Thoracic aorta (tissue), 2 donors: ENCODE results near the gene SOX5. TPM values are rescaled to one million over a fixed set of nuclear protein-coding genes. Genes with fewer than 3 reads are reported as not detected.

Source experiments
- ATAC-seq: fragments of 150-250 bp; one replicate; pipeline ENCODE4 v1.8.0; 2017; ENCODE audit warnings: low read depth; ENCODE audit not compliant: insufficient number of reproducible peaks, low FRiP score
- DNase-seq: peaks from one replicate; pipeline ENCODE4 v3.0.0-alpha.2; 2020; ENCODE audit warnings: low spot score
- H3K27ac ChIP-seq, 2 donors: fragments of 200-600 bp; sonication (generic); 1 replicate in 1 of 2; 2 replicates in 1 of 2; pipeline ENCODE4 v1.5.1; 2016; ENCODE audit warnings: mild to moderate bottlenecking in 2 of 2, moderate library complexity in 2 of 2
- H3K27me3 ChIP-seq: fragments of 200-600 bp; sonication (generic); replicated peaks from 2 replicates; pipeline ENCODE4 v1.6.0; 2016; ENCODE audit warnings: mild to moderate bottlenecking; ENCODE audit not compliant: insufficient read depth
- H3K36me3 ChIP-seq: fragments of 200-600 bp; sonication (generic); one replicate; pipeline ENCODE4 v1.5.1; 2016
- H3K4me1 ChIP-seq, 2 donors: fragments of 200-600 bp; sonication (generic); 1 replicate in 1 of 2; 2 replicates in 1 of 2; pipeline versions ENCODE4 v1.5.1 to v1.6.0; 2016; ENCODE audit warnings: low read depth in 2 of 2, mild to moderate bottlenecking in 1 of 2; ENCODE audit not compliant: control insufficient read depth in 1 of 2
- H3K4me3 ChIP-seq: fragments of 200-600 bp; sonication (generic); 2 replicates; pipeline ENCODE4 v1.5.1; 2016; ENCODE audit warnings: mild to moderate bottlenecking
- H3K9me3 ChIP-seq: fragments of 200-600 bp; sonication (generic); 2 replicates; pipeline ENCODE4 v1.5.1; 2016
- total RNA-seq, 2 donors: library from RNA; depleted of rRNA; stranded (reverse); fragments of >200 nt; gene quantifications; one replicate each; pipeline versions ENCODE4 v1.1.0 to v1.2.3, GENCODE V29; 2016
- TF ChIP-seq, protein P1 (sequence below): fragments of 200-600 bp; sonication (generic); IDR thresholded peaks from one replicate; pipeline ENCODE4 v1.5.1; 2019; ENCODE audit warnings: antibody characterized with exemption

Gene SOX5
- total RNA-seq, 2 donors from 2014 or later, result 36.8 to 37.0 TPM

DNA sequence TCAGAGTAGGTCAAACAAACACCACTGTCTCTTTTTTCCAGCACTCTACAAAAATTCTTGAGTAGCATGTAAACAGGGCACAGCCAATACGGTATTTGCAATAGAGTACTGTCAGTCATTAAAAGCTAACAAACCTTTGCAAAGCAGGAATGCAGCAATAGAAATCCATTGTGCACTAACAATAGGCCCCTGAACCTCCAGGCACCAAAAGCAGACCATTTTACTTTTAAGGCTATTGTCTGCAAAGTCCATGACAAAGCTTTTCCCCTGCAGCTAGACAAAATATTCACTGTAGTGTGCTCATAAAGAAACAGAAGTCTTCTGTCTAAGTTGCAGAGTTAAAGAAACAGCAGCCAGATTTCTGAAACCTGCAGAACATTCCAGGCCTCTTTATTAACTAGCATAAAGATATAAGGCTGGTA is 191.9 kb downstream of the SOX5 start:
- ATAC-seq (no peak), DNase-seq (no peak)
- Histone ChIP-seq H3K4me3 (no peak overlapping the region), H3K9me3 (no peaks in the 10 kb centered on the region), H3K4me1 (peaks cover 5 to 8% of the 10 kb centered on the region in 2 donors), H3K36me3 (no peaks in the 10 kb centered on the region), H3K27me3 (no peaks in the 10 kb centered on the region), H3K27ac (no peak overlapping the region)
- TF ChIP-seq, protein P1, sequence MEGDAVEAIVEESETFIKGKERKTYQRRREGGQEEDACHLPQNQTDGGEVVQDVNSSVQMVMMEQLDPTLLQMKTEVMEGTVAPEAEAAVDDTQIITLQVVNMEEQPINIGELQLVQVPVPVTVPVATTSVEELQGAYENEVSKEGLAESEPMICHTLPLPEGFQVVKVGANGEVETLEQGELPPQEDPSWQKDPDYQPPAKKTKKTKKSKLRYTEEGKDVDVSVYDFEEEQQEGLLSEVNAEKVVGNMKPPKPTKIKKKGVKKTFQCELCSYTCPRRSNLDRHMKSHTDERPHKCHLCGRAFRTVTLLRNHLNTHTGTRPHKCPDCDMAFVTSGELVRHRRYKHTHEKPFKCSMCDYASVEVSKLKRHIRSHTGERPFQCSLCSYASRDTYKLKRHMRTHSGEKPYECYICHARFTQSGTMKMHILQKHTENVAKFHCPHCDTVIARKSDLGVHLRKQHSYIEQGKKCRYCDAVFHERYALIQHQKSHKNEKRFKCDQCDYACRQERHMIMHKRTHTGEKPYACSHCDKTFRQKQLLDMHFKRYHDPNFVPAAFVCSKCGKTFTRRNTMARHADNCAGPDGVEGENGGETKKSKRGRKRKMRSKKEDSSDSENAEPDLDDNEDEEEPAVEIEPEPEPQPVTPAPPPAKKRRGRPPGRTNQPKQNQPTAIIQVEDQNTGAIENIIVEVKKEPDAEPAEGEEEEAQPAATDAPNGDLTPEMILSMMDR, result no peak

- TF ChIP-seq, protein P1, result no peak
- H3K9me3 ChIP-seq, result no peaks in the 10 kb centered on the region
- H3K27me3 ChIP-seq, result no peaks in the 10 kb centered on the region
- H3K4me1 ChIP-seq, result peaks cover 4 to 5% of the 10 kb centered on the region in 2 donors
- ATAC-seq (no peak), DNase-seq (no peak)
- no peak overlapping the region for H3K27ac ChIP-seq
- no peak overlapping the region for H3K4me3 ChIP-seq
- no peaks in the 10 kb centered on the region for H3K36me3 ChIP-seq
These were observed 193.1 kb downstream of the SOX5 start for GRCh38 chr12:23756416-23756815.

- no peaks in the 10 kb centered on the region for H3K9me3 ChIP-seq
- H3K4me1 ChIP-seq, result peaks cover 0 to 3% of the 10 kb centered on the region in 2 donors
- no peak overlapping the region for H3K27ac ChIP-seq
- no peaks in the 10 kb centered on the region for H3K36me3 ChIP-seq
- TF ChIP-seq, protein P1, result no peak
- no peak for ATAC-seq
- no peak for DNase-seq
- H3K4me3 ChIP-seq, result no peak overlapping the region
- H3K27me3 ChIP-seq, result no peaks in the 10 kb centered on the region
These were observed 195.7 kb downstream of the SOX5 start for GRCh38 chr12:23753628-23754365.

DNA sequence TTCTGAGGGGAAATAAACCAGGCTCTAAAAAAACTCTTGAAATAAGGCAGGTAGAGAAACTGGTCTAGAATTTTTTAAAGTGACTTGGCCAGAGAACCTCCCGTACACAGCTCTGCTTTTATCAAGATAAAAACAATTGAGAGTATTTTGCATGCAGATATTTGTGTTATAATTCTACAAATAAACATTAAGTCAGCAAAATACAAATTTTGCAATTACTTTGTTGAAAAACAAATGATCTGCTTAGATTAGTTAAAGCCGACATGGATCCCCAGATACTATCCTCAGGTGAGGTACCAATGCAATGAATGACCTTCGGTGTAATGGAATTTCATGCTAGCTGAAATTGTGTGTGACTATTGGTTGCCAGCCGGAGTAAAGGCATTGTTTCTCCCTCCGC is 197.2 kb downstream of the SOX5 start:
- Histone ChIP-seq H3K4me1 (no peaks in the 10 kb centered on the region), H3K36me3 (no peaks in the 10 kb centered on the region), H3K4me3 (no peak overlapping the region), H3K27ac (no peak overlapping the region), H3K9me3 (no peaks in the 10 kb centered on the region), H3K27me3 (no peaks in the 10 kb centered on the region)
- no peak for ATAC-seq
- no peak for DNase-seq
- TF ChIP-seq, protein P1, result no peak

- DNase-seq, result no peak
- H3K4me1 ChIP-seq, result no peaks in the 10 kb centered on the region
- no peak for ATAC-seq
These were observed 197.8 kb downstream of the SOX5 start for GRCh38 chr12:23751641-23752040.

More at GRCh38 chr12:23751641-23752040, 197.8 kb downstream of the SOX5 start:
- H3K27ac ChIP-seq, result no peak overlapping the region
- no peaks in the 10 kb centered on the region for H3K27me3 ChIP-seq
- H3K9me3 ChIP-seq, result no peaks in the 10 kb centered on the region
- H3K36me3 ChIP-seq, result no peaks in the 10 kb centered on the region
- TF ChIP-seq, protein P1, result no peak
- no peak overlapping the region for H3K4me3 ChIP-seq
